CD4-positive, alpha-beta T cell treated with Interleukin-17A for 4 hours (primary cell): ENCODE results near the gene ROS1.

Experiments used
- DNase-seq: peaks from one replicate; pipeline ENCODE4 v3.0.0-alpha.2; 2020; ENCODE audit warnings: mixed read lengths

Gene ROS1

DNA sequence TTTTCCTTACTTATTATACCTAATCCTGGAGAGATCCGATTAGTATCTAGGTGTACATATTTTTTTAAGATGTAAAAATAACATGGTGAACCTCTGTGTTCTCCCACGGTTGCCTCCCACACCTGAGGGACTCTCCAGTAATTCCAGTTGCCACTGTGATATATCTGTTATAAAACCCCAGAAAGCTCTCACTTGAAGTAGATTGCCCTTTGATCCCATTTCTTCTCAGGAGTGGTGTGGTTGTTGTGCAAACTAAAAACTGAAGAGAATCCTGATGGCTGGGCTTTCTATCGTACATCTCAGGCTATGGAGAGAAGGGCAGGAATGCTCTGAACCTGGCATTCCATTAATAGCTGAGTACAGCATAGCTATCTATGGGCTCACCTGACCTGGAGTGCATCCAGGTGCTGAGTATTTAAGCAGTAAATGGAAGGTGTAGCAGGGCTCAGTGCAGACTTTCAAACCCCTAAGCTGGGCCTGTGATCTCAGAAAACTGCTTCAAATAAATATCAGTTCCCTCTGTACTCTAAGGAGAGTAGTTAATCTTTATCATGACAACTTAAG lies 119.4 kb downstream of the ROS1 start:
- no peak for DNase-seq

- DNase-seq = no peak
Observed at GRCh38 chr6:117304446-117304845, 121.3 kb downstream of the ROS1 start.

DNA sequence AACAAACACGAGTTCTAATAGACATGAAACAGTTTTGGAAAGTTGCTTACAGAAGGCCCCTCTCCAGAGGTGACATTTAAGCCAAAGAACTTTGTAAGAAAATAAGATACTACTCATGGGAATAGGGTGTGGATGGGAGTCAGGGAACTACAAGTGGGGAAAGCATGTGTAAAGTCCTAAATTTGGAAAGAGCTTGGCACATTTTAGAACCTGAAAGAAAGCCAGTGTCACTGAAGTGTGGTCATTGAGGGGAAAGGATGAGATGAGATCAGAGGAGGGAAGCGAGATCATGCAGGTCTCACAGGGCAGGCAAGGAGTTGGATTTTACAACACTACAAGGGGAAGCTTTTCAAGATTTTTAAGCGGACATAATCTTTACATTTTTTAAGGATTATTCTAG lies 122.4 kb downstream of the ROS1 start:
- DNase-seq = no peak

DNA sequence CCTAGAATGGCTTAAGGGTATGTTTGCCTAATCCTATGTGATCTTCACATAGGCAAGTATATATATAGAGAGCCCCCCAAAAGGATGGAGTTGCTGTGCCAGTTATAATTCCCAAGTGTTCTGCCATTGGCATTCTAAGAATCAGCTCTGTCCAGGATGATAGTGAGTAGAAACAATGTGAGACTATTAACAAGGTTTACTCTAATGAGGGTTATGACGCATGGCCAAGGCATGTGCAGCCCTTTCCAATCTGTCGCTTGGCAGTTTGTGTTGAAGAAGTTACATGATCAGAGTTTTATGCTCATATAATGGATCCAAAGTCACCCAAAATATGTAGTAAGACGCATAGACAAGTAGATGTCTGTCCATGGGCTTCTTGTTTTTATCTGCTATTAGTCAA lies 126.8 kb downstream of the ROS1 start:
- no peak for DNase-seq

- no peak for DNase-seq
Observed at GRCh38 chr6:117290173-117290846, 135.4 kb downstream of the ROS1 start.

GRCh38 chr6:117288083-117288715 lies 137.5 kb downstream of the ROS1 start:
- DNase-seq = no peak

- no peak for DNase-seq
Observed at GRCh38 chr6:117280922-117281321, 144.8 kb downstream of the ROS1 start.

DNA sequence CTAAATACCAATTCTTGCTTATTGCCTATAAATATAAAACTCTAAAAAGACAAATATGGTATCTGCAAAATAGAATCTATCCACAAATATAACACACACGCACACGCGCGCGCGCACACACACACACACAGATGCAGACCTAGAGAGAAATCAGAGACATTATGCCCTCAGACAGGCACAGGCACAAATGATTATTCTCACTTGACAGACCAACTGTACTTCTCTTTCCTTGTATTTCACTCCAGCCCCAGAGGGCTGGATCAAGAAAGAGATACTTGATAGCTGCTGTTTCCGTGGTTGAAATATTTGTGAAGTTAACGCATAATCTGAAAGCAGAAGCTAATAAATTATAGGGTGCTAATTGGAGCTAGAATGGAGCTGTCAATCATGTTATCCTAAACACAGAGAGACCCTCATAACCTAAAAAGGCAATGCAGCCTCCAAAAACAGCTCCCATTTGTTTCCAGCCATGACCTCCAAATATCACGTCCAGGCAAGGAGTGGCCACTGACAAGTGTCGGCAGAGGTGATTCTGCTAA lies 148.9 kb downstream of the ROS1 start:
- DNase-seq = no peak

DNA sequence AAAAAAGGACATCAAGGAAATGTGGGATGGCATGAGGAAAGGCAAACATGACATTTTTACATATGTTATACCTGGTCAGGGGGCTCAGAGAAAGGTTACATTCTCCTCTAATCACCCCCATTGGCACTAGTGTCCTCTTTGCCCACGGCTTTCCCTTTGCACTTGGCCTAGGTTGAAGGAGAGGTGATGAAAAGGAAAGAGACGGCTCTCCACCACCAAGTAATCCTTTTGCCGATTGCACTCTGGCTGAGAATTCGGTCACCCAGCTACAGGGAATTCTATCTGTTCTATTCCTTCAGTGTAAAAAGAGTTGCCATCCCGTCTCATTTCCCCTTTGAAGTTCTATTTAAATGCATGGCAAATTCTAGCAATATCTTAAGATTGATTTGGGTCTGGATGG lies 150.0 kb downstream of the ROS1 start:
- DNase-seq = no peak

GRCh38 chr6:117275205-117275604 lies 150.5 kb downstream of the ROS1 start:
- no peak for DNase-seq

DNA sequence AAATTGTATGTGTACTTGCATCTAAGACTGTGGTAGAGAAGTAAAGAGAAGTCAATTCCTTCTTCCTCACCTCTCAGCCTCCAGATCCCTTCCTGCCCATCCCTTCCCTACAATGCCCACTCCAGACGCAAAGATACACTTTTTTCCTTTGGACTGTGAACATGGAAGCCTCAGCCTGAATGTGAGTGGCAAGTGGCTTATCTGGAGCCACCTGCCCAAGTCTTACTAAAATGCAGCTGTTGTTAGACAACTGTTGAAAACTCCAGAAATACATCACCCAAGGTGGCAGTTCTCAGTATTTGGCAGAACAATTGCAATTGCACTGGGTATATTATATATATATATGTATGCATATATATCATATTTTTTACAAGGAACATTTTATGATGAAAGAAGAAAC lies 152.9 kb downstream of the ROS1 start:
- no peak for DNase-seq

DNA sequence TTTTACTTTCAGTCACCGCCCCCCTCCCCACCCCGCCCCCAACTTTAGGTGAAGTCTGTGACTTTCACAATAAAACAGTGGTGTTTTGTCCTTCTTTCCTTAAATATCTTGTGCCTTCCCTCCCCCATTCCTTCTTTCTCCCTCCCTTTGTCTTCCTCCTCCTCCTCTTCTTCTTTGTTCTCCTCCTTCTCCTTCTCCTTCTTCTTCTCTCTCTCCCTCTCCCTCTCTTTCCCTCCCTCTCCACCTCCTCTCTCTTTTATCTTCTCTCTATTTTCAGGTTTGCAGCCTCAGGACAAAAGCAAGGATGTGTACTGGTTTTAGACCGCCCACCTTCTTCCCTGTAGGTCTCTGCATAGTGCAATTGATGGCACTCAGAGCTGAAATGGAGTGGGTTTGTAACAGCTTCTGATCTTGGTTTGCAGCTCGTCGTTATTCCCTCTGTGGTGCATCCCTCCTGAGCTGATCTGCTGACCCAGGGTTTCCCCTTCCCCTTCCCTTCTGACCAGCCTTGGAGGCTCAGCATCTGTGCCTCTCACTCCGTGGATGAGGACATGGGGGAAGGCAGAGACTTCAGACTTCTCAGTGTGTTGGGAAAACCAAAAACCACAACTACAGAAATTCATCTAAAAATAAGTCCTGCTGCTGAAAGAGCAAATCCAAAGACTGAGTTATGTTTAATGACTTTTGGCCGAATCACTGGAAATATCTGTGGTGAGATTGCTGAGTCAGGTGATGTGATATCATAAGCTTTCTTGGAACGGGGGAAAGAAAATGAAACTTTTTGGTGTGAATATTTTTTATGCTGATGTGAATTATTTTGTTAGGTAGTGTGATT lies 153.5 kb downstream of the ROS1 start:
- no peak for DNase-seq

DNA sequence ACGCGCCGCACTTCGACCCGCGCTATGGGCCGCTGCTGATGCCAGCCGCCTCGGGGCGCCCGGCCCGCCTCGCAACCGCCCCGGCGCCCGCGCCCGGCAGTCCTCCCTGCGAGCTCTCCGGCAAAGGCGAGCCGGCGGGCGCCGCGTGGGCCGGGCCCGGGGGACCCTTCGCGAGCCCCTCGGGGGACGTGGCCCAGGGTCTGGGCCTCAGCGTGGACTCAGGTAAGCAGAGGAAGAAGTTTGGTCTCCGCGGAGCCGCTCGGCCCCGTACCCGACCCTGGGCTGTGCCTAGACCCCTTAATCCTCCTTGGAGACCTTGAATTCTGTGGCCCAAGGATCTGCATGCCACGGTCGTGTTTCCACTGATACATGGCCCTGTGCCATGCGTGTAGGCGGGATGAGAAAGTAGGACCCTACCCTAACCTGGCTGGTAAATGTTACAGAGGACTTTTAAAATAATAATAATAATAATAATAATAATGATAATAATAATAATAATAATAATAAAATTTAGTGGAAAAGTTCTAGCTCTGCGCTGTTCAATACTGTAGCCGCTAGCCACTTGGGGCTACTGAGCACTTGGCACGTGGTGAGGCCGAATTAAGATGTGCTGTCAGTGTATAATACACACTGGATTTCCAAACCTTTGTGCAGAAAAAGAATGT lies 154.8 kb downstream of the ROS1 start:
- no peak for DNase-seq

- DNase-seq = no peak
Observed at GRCh38 chr6:117270055-117270842, 155.5 kb downstream of the ROS1 start.

- DNase-seq = no peak
Observed at GRCh38 chr6:117269638-117270054, 156.1 kb downstream of the ROS1 start.

DNA sequence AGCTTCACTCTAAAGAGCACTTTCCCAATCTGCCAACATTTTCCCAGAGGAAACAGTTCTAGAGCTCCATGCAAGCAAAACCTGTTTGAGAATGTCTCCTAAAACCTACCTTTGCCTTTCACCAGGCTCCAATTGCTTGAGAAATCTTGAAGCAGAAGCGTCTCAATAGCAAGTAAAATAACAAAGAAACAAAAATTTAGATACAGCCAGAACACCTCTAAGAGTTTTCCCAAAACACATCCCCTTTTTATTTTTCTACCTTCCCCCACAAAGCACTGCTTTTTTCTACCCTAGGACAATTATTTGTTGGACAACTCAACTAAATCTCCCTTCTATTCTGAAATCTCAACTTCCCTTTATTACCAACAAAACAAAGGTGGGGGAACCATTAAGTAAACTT lies 156.8 kb downstream of the ROS1 start:
- DNase-seq = no peak

GRCh38 chr6:117267766-117268534 lies 157.8 kb downstream of the ROS1 start:
- no peak for DNase-seq

- DNase-seq = no peak
Observed at GRCh38 chr6:117267054-117267347, 158.7 kb downstream of the ROS1 start.

DNA sequence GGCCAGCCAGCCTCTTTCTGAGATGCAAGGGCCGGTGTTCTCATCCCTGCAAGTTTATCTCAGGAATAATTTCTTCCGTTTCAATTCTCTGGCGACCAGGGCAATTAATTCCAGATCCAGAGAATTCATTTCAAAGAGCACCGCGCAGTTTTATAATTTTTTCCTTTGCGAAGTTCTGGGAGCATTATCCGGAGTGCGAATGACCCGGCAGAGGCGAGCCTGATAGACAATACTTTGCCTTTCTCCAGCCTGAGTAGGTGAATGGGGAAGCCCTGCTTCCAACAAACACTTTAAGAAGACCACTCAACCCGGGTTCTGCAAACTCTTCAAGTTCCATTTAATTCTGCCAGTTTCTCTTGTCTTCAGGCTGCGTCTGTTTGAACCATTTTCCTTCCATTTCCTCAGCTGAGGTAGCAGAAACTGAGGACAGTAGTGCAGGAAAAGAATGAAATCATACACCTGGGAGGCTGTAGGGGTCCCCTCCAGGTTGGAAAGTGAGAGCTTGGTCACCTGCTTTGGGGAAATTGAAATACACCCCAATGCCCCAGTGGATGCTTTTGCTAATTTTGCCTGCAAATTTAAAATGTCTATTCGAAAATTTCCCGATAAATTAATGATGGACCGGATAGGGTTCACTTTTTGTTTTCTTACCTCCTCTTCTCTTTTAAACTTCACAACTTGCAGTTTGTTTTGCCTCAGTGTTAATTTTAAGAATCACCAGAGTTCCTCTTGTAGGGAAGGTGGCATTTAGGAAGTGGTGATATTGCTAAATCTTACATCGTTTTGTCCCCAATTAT lies 159.3 kb downstream of the ROS1 start:
- DNase-seq = no peak
